CD4-positive, alpha-beta T cell treated with Interleukin-15 for 4 hours (primary cell): ENCODE data around the gene SETD1B.

ENCODE experiments used
- DNase-seq: peaks from one replicate; pipeline ENCODE4 v3.0.0-alpha.2; 2020; ENCODE audit warnings: low spot score

The SETD1B gene

GRCh38 chr12:121807642-121808347 lies 4.0 kb downstream of the SETD1B start:
- no peak for DNase-seq

GRCh38 chr12:121808623-121809022 lies 4.8 kb downstream of the SETD1B start:
- no peak for DNase-seq

- no peak for DNase-seq
Observed at GRCh38 chr12:121809712-121810116, 5.9 kb downstream of the SETD1B start.

GRCh38 chr12:121810234-121810817 lies 6.5 kb downstream of the SETD1B start:
- no peak for DNase-seq

- no peak for DNase-seq
Observed at GRCh38 chr12:121810833-121811433, 7.1 kb downstream of the SETD1B start.

GRCh38 chr12:121811434-121812319 lies 7.9 kb downstream of the SETD1B start:
- peak; percentile 59 for DNase-seq

- no peak for DNase-seq
Observed at GRCh38 chr12:121812320-121812871, 8.6 kb downstream of the SETD1B start.

GRCh38 chr12:121812921-121813896 lies 9.4 kb downstream of the SETD1B start:
- no peak for DNase-seq

- DNase-seq: no peak
Observed at GRCh38 chr12:121813951-121814350, 10.1 kb downstream of the SETD1B start.

GRCh38 chr12:121814429-121815119 lies 10.8 kb downstream of the SETD1B start:
- DNase-seq: no peak

- DNase-seq: no peak
Observed at GRCh38 chr12:121815263-121815662, 11.5 kb downstream of the SETD1B start.

GRCh38 chr12:121816925-121817647 lies 13.3 kb downstream of the SETD1B start:
- DNase-seq: no peak

GRCh38 chr12:121817648-121818043 lies 13.8 kb downstream of the SETD1B start:
- DNase-seq: no peak

GRCh38 chr12:121819212-121819949 lies 15.6 kb downstream of the SETD1B start:
- no peak for DNase-seq

GRCh38 chr12:121820056-121820455 lies 16.2 kb downstream of the SETD1B start:
- DNase-seq: no peak

- DNase-seq: no peak
Observed at GRCh38 chr12:121822393-121823100, 18.7 kb downstream of the SETD1B start.

- no peak for DNase-seq
Observed at GRCh38 chr12:121823101-121823726, 19.4 kb downstream of the SETD1B start.

- DNase-seq: no peak
Observed at GRCh38 chr12:121823727-121824115, 19.9 kb downstream of the SETD1B start.
